ENCODE data around the gene IGF2BP3. TPM values are rescaled to one million over a fixed set of nuclear protein-coding genes. Genes with fewer than 3 reads are reported as not detected.

IGF2BP3 gene
- total and polyA plus RNA-seq, 10 of the 15 experiments (the other 5 are each of a cell fraction or from before 2014, with no cell fraction given), result 4.6 to 61.2 (median 36.9) TPM

- Histone ChIP-seq H2AFZ (ENCODE audit: control insufficient read depth, low read depth, low read length) (no peak overlapping the region; the same call in 1 of the 2 replicates), H3K4me3 (no peak overlapping the region)
- FAIRE-seq, result no peak
These were observed 193.3 kb downstream of the IGF2BP3 start for GRCh38 chr7:23276947-23277346.

More at GRCh38 chr7:23276947-23277346, 193.3 kb downstream of the IGF2BP3 start:
- POLR2A ChIA-PET, result interaction anchor here (0.6 to 0.9 kb wide), 2 partner anchors 17 to 409 kb away, joined by 3 read pairs; no protein-coding TSS in a partner anchor
- DNase-seq (ENCODE audit: low read depth, low spot score) (no peak), ATAC-seq (peak; percentile 7)
- 58% methylated on average over 3 of the region's 3 CpGs for WGBS (ENCODE audit: insufficient coverage, insufficient replicate concordance, low lambda C conversion rate, missing lambda C conversion rate)
- Histone ChIP-seq H3K79me2 (ENCODE audit: control insufficient read depth, insufficient read depth, low read length) (peaks cover 10% of the 10 kb centered on the region), H3K4me2 (ENCODE audit: control insufficient read depth, insufficient read depth) (no peak overlapping the region), H4K20me1 (ENCODE audit: control insufficient read depth, insufficient read depth) (no peaks in the 10 kb centered on the region), H3K4me1 (ENCODE audit: control insufficient read depth, insufficient read depth, low read length) (peaks cover 3% of the 10 kb centered on the region; the same call in 1 of the 2 replicates), H3K27me3 (replicated peaks in 1 of 2; ENCODE audit: control insufficient read depth in 2 of 2, insufficient read depth in 2 of 2, low read length in 1 of 2) (no peaks in the 10 kb centered on the region), H3K9ac (ENCODE audit: control insufficient read depth, insufficient read depth, low read length) (no peak overlapping the region), H3K9me3 (replicated peaks; ENCODE audit: control insufficient read depth, insufficient read depth, low read length) (no peaks in the 10 kb centered on the region), H3K36me3 (ENCODE audit: control insufficient read depth in 2 of 2, insufficient read depth in 2 of 2, low read length in 1 of 2) (no peaks in the 10 kb centered on the region), H3K27ac (ENCODE audit: control insufficient read depth, insufficient read depth) (no peak overlapping the region)
- no TSS peak for BruUV-seq (replicated peaks)
- SMC1A ChIA-PET (ENCODE audit: uncharacterized antibody, unreplicated experiment), result interaction anchor here (0.5 to 2.5 kb wide), 14 partner anchors 12 to 434 kb away, joined by 3 to 8 read pairs (median 6); partner anchors contain the start of gene STK31
- TF ChIP-seq CHD2 (IDR thresholded peaks at IDR 0.05; ENCODE audit: borderline replicate concordance, low read depth, low read length) (no peak), BRCA1 (IDR thresholded peaks at IDR 0.05; ENCODE audit: low read depth, low read length) (no peak), EP300 (IDR thresholded peaks at IDR 0.05; ENCODE audit: borderline replicate concordance in 1 of 2, control insufficient read depth in 1 of 2, low read depth in 2 of 2, low read length in 2 of 2) (no peak), KLF5 (IDR thresholded peaks at IDR 0.05; ENCODE audit: partially characterized antibody) (no peak), BACH1 (IDR thresholded peaks at IDR 0.05; ENCODE audit: borderline replicate concordance) (no peak), PAX5 (IDR thresholded peaks at IDR 0.05; ENCODE audit: borderline replicate concordance, low read depth, low read length) (no peak), ZBED1 (IDR thresholded peaks at IDR 0.05; ENCODE audit: borderline replicate concordance) (no peak), ZSCAN29 (IDR thresholded peaks at IDR 0.05) (no peak), HCFC1 (IDR thresholded peaks at IDR 0.05; ENCODE audit: low read length) (no peak), GABPA (IDR thresholded peaks at IDR 0.05; ENCODE audit: low read depth) (no peak), SMAD1 (IDR thresholded peaks at IDR 0.05; ENCODE audit: low read depth, partially characterized antibody) (no peak)
- TF ChIP-seq, protein P1, sequence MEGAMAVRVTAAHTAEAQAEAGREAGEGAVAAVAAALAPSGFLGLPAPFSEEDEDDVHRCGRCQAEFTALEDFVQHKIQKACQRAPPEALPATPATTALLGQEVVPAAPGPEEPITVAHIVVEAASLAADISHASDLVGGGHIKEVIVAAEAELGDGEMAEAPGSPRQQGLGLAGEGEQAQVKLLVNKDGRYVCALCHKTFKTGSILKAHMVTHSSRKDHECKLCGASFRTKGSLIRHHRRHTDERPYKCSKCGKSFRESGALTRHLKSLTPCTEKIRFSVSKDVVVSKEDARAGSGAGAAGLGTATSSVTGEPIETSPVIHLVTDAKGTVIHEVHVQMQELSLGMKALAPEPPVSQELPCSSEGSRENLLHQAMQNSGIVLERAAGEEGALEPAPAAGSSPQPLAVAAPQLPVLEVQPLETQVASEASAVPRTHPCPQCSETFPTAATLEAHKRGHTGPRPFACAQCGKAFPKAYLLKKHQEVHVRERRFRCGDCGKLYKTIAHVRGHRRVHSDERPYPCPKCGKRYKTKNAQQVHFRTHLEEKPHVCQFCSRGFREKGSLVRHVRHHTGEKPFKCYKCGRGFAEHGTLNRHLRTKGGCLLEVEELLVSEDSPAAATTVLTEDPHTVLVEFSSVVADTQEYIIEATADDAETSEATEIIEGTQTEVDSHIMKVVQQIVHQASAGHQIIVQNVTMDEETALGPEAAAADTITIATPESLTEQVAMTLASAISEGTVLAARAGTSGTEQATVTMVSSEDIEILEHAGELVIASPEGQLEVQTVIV (IDR thresholded peaks at IDR 0.05; ENCODE audit: borderline replicate concordance, partially characterized antibody), result no peak
- in situ Hi-C loops (cut with MboI) (no loop called here), intact Hi-C loops (cut with micrococcal nuclease; ENCODE audit: unreplicated experiment) (no loop called here)
- RAD21 ChIA-PET (ENCODE audit: unreplicated experiment), result interaction anchor here (0.8 to 1.8 kb wide), 3 partner anchors 81 to 270 kb away, joined by 3 to 6 read pairs (median 4); no protein-coding TSS in a partner anchor
- CTCF ChIA-PET, result interaction anchor here (0.6 to 7.2 kb wide), 26 partner anchors 9 to 436 kb away, joined by 3 to 77 read pairs (median 4); partner anchors contain the start of genes MALSU1 and NUP42

All from GM12878 (cell line).